MCF 10A (cell line): ENCODE results near the gene NKX6-2. TPM values are rescaled to one million over a fixed set of nuclear protein-coding genes. Genes with fewer than 3 reads are reported as not detected.

Source experiments
- BruUV-seq: library from RNA; stranded (reverse); fragments of 400-500 nt; replicated peaks from 2 replicates; lab custom pipeline; 2021; lab: Mats Ljungman, UMichigan
- CTCF ChIA-PET: fragments of 300-600 bp; sonication (Branson Sonifier 250); formaldehyde crosslinking; extraction: SDS; loops from one replicate; lab custom pipeline; 2021; ENCODE audit warnings: antibody characterized with exemption, inconsistent platforms; lab: Yijun Ruan, JAX
- POLR2A ChIA-PET: fragments of 300-600, 350-650 bp; sonication (Branson Sonifier 250); formaldehyde crosslinking; extraction: SDS; loops from one replicate; lab custom pipeline; 2020; ENCODE audit warnings: antibody characterized with exemption, inconsistent platforms; lab: Yijun Ruan, JAX
- DNase-seq: peaks from one replicate; pipeline ENCODE4 v3.0.0-alpha.2; 2018; ENCODE audit not compliant: unreplicated experiment
- H3K27ac Mint-ChIP-seq: one replicate; pipeline ENCODE4 v1.8.0; 2022; ENCODE audit warnings: mild to moderate bottlenecking, low read depth, mixed read lengths; ENCODE audit not compliant: unreplicated experiment
- H3K27me3 Mint-ChIP-seq: one replicate; pipeline ENCODE4 v1.8.0; 2022; ENCODE audit warnings: mixed read lengths; ENCODE audit not compliant: insufficient read depth, unreplicated experiment
- H3K36me3 Mint-ChIP-seq: one replicate; pipeline ENCODE4 v1.8.0; 2022; ENCODE audit warnings: mild to moderate bottlenecking, moderate library complexity, mixed read lengths; ENCODE audit not compliant: insufficient read depth, unreplicated experiment
- H3K4me1 Mint-ChIP-seq: one replicate; pipeline ENCODE4 v1.8.0; 2022; ENCODE audit warnings: mixed read lengths; ENCODE audit not compliant: insufficient read depth, unreplicated experiment
- H3K4me3 Mint-ChIP-seq: one replicate; pipeline ENCODE4 v1.8.0; 2022; ENCODE audit warnings: mild to moderate bottlenecking, moderate library complexity, mixed read lengths; ENCODE audit not compliant: unreplicated experiment
- H3K9me3 Mint-ChIP-seq: one replicate; pipeline ENCODE4 v1.8.0; 2022; ENCODE audit warnings: mixed read lengths; ENCODE audit not compliant: unreplicated experiment
- CTCF ChIP-seq: fragments of 200-600 bp; IDR thresholded peaks from one replicate; pipeline ENCODE4 v1.8.0; 2022; ENCODE audit warnings: antibody characterized with exemption, mild to moderate bottlenecking; ENCODE audit not compliant: unreplicated experiment
- intact Hi-C: fragments of 100-400 bp; cut with micrococcal nuclease; formaldehyde crosslinking; loops from 2 replicates; pipeline ENCODE4 v1.14.1; 2022
- total RNA-seq: library from RNA; stranded (reverse); gene quantifications from 2 replicates; pipeline ENCODE4 v1.2.3, GENCODE V29; 2022

Gene NKX6-2
- total RNA-seq, 1 experiment from 2014 or later: not detected

GRCh38 chr10:132742167-132742836, 43.6 kb downstream of the NKX6-2 start:
- ChIA-PET POLR2A (no interaction called here), CTCF (interaction anchor here (1.6 kb wide), 1 partner anchor 88 kb away, joined by 7 read pairs; no protein-coding TSS in a partner anchor)

GRCh38 chr10:132740588-132740987, 45.4 kb downstream of the NKX6-2 start:
- Mint-ChIP-seq H3K36me3 (peaks cover 15% of the 10 kb centered on the region), H3K9me3 (no peaks in the 10 kb centered on the region), H3K27ac (no peak overlapping the region), H3K4me1 (no peaks in the 10 kb centered on the region), H3K4me3 (no peak overlapping the region), H3K27me3 (no peaks in the 10 kb centered on the region)
- BruUV-seq: no TSS peak
- ChIA-PET POLR2A (no interaction called here), CTCF (no interaction called here)
- intact Hi-C loops: no loop called here
- TF ChIP-seq CTCF: no peak
- DNase-seq: no peak

More at GRCh38 chr10:132742167-132742836, 43.6 kb downstream of the NKX6-2 start:
- Mint-ChIP-seq H3K36me3 (peaks cover 15% of the 10 kb centered on the region), H3K9me3 (no peaks in the 10 kb centered on the region), H3K4me1 (no peaks in the 10 kb centered on the region), H3K27me3 (no peaks in the 10 kb centered on the region), H3K27ac (no peak overlapping the region), H3K4me3 (no peak overlapping the region)
- intact Hi-C loops: no loop called here
- DNase-seq: no peak
- TF ChIP-seq CTCF: no peak
- BruUV-seq: no TSS peak

GRCh38 chr10:132739225-132739613, 46.7 kb downstream of the NKX6-2 start:
- ChIA-PET CTCF (no interaction called here), POLR2A (interaction anchor here (0.7 kb wide), 1 partner anchor 400 kb away, joined by 3 read pairs; no protein-coding TSS in a partner anchor)
- Mint-ChIP-seq H3K36me3 (peaks cover 15% of the 10 kb centered on the region), H3K4me1 (no peaks in the 10 kb centered on the region), H3K27me3 (no peaks in the 10 kb centered on the region), H3K27ac (no peak overlapping the region), H3K4me3 (no peak overlapping the region), H3K9me3 (no peaks in the 10 kb centered on the region)
- no TSS peak for BruUV-seq
- no peak for TF ChIP-seq CTCF
- intact Hi-C loops: no loop called here
- no peak for DNase-seq

GRCh38 chr10:132738454-132739224, 47.3 kb downstream of the NKX6-2 start:
- Mint-ChIP-seq H3K4me3 (no peak overlapping the region), H3K27ac (no peak overlapping the region), H3K9me3 (no peaks in the 10 kb centered on the region), H3K36me3 (peaks cover 15% of the 10 kb centered on the region), H3K27me3 (no peaks in the 10 kb centered on the region), H3K4me1 (no peaks in the 10 kb centered on the region)
- ChIA-PET CTCF (no interaction called here), POLR2A (interaction anchor here (0.7 kb wide), 1 partner anchor 401 kb away, joined by 3 read pairs; no protein-coding TSS in a partner anchor)
- no peak for TF ChIP-seq CTCF
- DNase-seq: no peak
- BruUV-seq: no TSS peak
- intact Hi-C loops: no loop called here
